IPS-15b (cell line): ENCODE data around the gene PTPN4.
A peak's percentile ranks its signal among the peaks of the same experiment; 100 is the strongest.

Source experiments
- H3K27me3 ChIP-seq: one replicate; pipeline ENCODE4 v1.6.1; 2013; ENCODE audit warnings: low read length; ENCODE audit not compliant: control insufficient read depth, insufficient read depth
- H3K36me3 ChIP-seq: one replicate; pipeline ENCODE4 v1.6.1; 2013; ENCODE audit warnings: low read length; ENCODE audit not compliant: control insufficient read depth, insufficient read depth
- H3K4me1 ChIP-seq: one replicate; pipeline ENCODE4 v1.6.1; 2013; ENCODE audit warnings: mild to moderate bottlenecking, low read length; ENCODE audit not compliant: control insufficient read depth, insufficient read depth
- H3K4me3 ChIP-seq: one replicate; pipeline ENCODE4 v1.5.1; 2013; ENCODE audit warnings: low read depth, low read length
- H3K9ac ChIP-seq: one replicate; pipeline ENCODE4 v1.6.1; 2013; ENCODE audit warnings: low read depth, mild to moderate bottlenecking, low read length
- H3K9me3 ChIP-seq: one replicate; pipeline ENCODE4 v1.6.1; 2013; ENCODE audit warnings: mild to moderate bottlenecking, low read length; ENCODE audit not compliant: control insufficient read depth, insufficient read depth

PTPN4 gene, protein sequence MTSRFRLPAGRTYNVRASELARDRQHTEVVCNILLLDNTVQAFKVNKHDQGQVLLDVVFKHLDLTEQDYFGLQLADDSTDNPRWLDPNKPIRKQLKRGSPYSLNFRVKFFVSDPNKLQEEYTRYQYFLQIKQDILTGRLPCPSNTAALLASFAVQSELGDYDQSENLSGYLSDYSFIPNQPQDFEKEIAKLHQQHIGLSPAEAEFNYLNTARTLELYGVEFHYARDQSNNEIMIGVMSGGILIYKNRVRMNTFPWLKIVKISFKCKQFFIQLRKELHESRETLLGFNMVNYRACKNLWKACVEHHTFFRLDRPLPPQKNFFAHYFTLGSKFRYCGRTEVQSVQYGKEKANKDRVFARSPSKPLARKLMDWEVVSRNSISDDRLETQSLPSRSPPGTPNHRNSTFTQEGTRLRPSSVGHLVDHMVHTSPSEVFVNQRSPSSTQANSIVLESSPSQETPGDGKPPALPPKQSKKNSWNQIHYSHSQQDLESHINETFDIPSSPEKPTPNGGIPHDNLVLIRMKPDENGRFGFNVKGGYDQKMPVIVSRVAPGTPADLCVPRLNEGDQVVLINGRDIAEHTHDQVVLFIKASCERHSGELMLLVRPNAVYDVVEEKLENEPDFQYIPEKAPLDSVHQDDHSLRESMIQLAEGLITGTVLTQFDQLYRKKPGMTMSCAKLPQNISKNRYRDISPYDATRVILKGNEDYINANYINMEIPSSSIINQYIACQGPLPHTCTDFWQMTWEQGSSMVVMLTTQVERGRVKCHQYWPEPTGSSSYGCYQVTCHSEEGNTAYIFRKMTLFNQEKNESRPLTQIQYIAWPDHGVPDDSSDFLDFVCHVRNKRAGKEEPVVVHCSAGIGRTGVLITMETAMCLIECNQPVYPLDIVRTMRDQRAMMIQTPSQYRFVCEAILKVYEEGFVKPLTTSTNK

GRCh38 chr2:119759451-119760236 is at the start of gene PTPN4:
Gene PTPN4 (plus strand): TSS chr2:119759922. CDS start chr2:119809854, 49,932 bp downstream.
- H3K9ac ChIP-seq = peak within 1 kb of the TSS; percentile 89
- H3K4me1 ChIP-seq = peaks cover 10% of the 10 kb centered on the region
- no peaks in the 10 kb centered on the region for H3K27me3 ChIP-seq
- H3K9me3 ChIP-seq = no peaks in the 10 kb centered on the region
- H3K4me3 ChIP-seq = peak within 1 kb of the TSS; percentile 91
- no peaks in the 10 kb centered on the region for H3K36me3 ChIP-seq

- Histone ChIP-seq H3K9me3 (no peaks in the 10 kb centered on the region), H3K4me3 (no peak overlapping the region), H3K27me3 (no peaks in the 10 kb centered on the region), H3K36me3 (no peaks in the 10 kb centered on the region), H3K9ac (no peak overlapping the region), H3K4me1 (no peaks in the 10 kb centered on the region)
Measured at GRCh38 chr2:119710281-119710680, 49.4 kb upstream of the PTPN4 start.

DNA sequence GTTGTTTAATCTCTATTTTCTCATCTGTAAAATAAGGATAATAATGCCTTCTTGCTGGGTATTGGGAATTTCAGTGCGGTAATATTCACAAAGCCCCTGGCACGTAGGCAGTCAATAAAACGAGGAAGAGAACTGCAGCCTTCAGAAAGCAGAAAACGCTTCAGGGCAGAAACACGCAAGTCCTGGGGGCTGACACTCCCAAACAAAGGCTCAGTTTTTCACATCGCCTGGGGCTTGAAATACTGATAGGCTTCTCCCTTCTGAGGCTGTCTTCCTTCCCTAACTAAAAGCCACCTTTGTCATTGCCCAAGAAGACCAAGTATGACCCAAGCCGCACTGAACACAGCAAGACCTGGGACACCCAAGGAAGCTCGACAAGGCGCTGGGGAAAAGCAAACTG is 48.4 kb upstream of the PTPN4 start:
- Histone ChIP-seq H3K27me3 (no peaks in the 10 kb centered on the region), H3K9me3 (no peaks in the 10 kb centered on the region), H3K4me3 (no peak overlapping the region)

DNA sequence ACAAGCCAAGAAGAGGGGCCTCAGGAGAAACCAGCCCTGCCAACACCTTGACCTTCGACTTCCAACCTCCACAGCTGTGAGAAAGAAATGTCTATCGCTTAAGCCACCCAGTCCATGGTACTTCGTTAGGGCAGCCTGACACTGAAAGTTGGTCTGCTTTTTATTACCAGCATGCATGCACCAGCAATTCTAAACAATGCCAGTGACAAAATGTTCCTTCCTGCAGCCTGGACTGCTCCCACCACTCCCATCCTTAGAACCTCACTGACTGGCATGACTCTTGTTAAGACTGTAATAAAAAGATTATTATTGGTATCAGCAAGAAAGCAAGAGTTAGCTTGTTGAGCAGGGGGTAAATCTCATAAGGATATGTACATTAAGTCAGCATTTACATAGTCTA is 47.2 kb upstream of the PTPN4 start:
- no peaks in the 10 kb centered on the region for H3K36me3 ChIP-seq
- no peaks in the 10 kb centered on the region for H3K4me1 ChIP-seq
- no peaks in the 10 kb centered on the region for H3K27me3 ChIP-seq
- H3K9ac ChIP-seq = no peak overlapping the region
- H3K4me3 ChIP-seq = no peak overlapping the region
- H3K9me3 ChIP-seq = no peaks in the 10 kb centered on the region

More for the DNA sequence above, 48.4 kb upstream of the PTPN4 start:
- no peaks in the 10 kb centered on the region for H3K4me1 ChIP-seq
- no peaks in the 10 kb centered on the region for H3K36me3 ChIP-seq
- no peak overlapping the region for H3K9ac ChIP-seq

- H3K4me3 ChIP-seq = no peak overlapping the region
- H3K27me3 ChIP-seq = no peaks in the 10 kb centered on the region
- no peaks in the 10 kb centered on the region for H3K9me3 ChIP-seq
- H3K9ac ChIP-seq = no peak overlapping the region
- no peaks in the 10 kb centered on the region for H3K36me3 ChIP-seq
- no peaks in the 10 kb centered on the region for H3K4me1 ChIP-seq
Measured at GRCh38 chr2:119713819-119714490, 45.8 kb upstream of the PTPN4 start.

DNA sequence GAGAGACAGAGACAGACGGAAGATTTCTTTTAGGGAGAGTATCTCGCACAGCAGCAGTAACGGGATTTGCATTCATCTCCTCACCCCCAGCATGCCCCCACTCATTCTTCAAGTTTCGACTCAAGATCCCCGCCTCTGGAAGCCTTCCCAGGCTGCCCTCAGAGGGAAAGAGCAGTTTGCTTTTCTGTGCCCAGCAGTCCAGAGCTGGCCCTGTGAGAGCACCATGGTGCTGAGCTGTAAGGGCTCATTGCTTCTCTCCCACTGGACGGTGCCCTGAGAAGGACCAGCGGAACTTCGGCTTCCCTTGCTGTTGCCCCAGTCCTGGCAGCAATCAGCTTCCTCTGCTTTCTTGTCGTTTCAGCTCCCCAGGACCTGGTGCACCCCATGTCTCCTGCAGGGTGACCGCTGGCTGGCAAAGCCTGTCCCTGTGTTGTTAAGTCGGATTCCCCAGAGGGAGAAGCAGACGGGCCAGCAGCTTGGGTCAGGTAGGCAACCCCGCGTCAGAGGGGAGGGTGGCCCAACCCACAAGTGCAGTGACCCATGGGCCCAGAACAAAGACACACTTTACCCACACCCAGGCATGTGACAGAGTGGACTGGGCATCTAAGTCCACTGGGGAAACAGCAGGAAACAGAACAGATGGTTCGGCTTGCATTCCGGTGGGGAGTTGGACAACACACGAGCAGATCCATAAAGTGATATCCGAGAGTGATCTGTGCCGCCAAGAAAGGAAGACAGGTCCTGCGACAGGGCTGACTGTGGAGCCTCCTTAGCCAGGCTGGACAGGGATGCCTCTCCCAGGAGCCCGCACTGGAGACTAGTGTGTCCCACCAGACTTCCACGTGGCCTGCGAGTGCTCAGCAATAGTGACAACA is 44.1 kb upstream of the PTPN4 start:
- no peak overlapping the region for H3K9ac ChIP-seq
- no peaks in the 10 kb centered on the region for H3K4me1 ChIP-seq
- H3K27me3 ChIP-seq = no peaks in the 10 kb centered on the region
- H3K4me3 ChIP-seq = no peak overlapping the region
- H3K36me3 ChIP-seq = no peaks in the 10 kb centered on the region
- H3K9me3 ChIP-seq = no peaks in the 10 kb centered on the region

GRCh38 chr2:119716284-119716672 is 43.4 kb upstream of the PTPN4 start:
- H3K4me1 ChIP-seq = no peaks in the 10 kb centered on the region
- H3K9me3 ChIP-seq = no peaks in the 10 kb centered on the region
- H3K9ac ChIP-seq = no peak overlapping the region
- H3K4me3 ChIP-seq = no peak overlapping the region
- no peaks in the 10 kb centered on the region for H3K27me3 ChIP-seq
- no peaks in the 10 kb centered on the region for H3K36me3 ChIP-seq

DNA sequence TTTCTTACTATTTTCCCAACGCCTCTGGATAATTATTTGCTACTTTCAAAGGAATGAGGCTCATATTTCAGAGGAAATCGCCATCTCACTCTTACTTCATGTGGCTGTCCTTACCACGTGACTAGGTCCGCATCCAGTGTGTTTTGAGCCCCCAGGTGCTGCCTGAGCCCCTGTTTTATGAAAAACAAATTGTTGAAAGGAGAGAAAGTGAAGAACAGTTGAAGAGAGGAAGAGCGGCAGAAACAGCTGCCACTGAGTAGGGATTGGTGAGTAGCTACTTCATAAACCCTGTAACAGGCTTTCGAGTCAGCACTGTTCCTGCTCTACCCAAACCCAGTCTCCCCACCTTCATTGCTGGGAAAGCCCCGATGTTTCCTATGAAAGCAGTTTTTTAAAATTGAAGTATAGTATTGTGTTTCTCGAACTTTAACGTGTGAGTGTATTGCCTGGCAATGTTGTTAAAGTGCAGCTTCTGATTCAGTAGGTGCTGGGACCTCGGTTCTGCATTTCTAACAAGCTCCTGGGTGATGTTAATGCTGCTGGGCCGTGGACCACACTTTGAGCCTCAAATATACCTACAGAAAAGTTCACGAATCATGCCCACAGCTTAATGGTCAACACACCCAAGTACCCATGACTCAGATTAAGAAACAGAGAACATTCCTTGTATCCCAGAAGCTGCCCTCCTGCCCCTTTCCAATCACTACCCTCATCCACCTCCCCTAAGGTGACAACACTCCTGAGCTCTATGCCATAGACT is 41.0 kb upstream of the PTPN4 start:
- Histone ChIP-seq H3K9me3 (no peaks in the 10 kb centered on the region), H3K36me3 (no peaks in the 10 kb centered on the region), H3K4me1 (no peaks in the 10 kb centered on the region), H3K27me3 (no peaks in the 10 kb centered on the region), H3K4me3 (no peak overlapping the region), H3K9ac (no peak overlapping the region)

DNA sequence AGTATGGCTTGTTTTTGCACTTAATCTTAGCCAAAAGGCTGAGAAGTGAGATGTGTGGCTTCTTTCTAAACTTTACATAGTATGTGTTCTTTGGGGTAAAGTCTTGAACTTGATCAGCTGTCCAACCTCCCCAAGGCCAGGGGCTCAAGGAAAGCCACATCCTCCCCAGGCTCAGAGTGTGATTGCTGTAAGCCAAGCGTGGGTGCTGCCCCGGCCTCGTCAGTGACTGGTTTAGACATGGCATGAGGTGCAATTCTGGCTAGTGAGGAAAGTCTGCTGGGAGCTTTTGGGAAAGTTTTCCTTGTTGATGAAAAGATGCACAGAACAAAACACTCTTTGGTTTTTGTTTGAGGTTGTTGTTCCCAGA is 40.5 kb upstream of the PTPN4 start:
- H3K36me3 ChIP-seq = no peaks in the 10 kb centered on the region
- H3K9me3 ChIP-seq = no peaks in the 10 kb centered on the region
- H3K9ac ChIP-seq = no peak overlapping the region
- H3K4me1 ChIP-seq = no peaks in the 10 kb centered on the region
- H3K4me3 ChIP-seq = no peak overlapping the region
- no peaks in the 10 kb centered on the region for H3K27me3 ChIP-seq

DNA sequence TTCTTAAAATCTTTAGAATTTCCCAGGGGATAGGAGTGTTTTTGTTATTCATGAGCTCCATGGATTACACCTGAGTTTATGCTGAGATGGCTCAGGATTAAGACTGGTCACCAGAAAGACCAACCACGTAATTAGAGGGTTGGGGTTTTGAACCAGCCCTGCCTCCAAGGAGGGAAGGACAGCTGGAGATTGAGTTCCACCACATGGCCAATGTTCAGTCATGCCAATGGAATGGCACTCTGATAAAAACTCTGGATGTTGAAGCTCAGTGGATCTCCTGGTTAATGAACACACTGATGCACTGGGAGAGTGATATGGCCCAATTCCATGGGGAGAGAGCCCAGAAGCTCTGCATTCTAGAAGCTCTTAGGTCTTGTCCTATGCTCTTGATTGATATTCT is 38.7 kb upstream of the PTPN4 start:
- H3K27me3 ChIP-seq = no peaks in the 10 kb centered on the region
- H3K9me3 ChIP-seq = no peaks in the 10 kb centered on the region
- no peaks in the 10 kb centered on the region for H3K36me3 ChIP-seq
- no peaks in the 10 kb centered on the region for H3K4me1 ChIP-seq
- no peak overlapping the region for H3K4me3 ChIP-seq
- H3K9ac ChIP-seq = no peak overlapping the region
